OCI-LY3 (cell line): Measurements from ENCODE around the gene E2F6.
A peak's percentile ranks its signal among the peaks of the same experiment; 100 is the strongest.

ENCODE experiments used
- H2AFZ ChIP-seq: fragments of 200-600, 300-600 bp; shearing (Covaris generic); 2 replicates; pipeline ENCODE4 v1.6.0; 2014; ENCODE audit warnings: antibody characterized with exemption, low read depth, low read length
- H3K27ac ChIP-seq: fragments of 200-600, 300-600 bp; sonication (generic); 2 replicates; pipeline ENCODE4 v1.5.1; 2014; ENCODE audit warnings: mild to moderate bottlenecking, low read length, moderate library complexity, mixed read lengths
- H3K27me3 ChIP-seq: fragments of 200-600, 300-600 bp; sonication (generic); 2 replicates; pipeline ENCODE4 v1.6.1; 2014; ENCODE audit warnings: low read depth, low read length, mixed read lengths
- H3K36me3 ChIP-seq: fragments of 200-600, 300-600 bp; sonication (generic); replicated peaks from 2 replicates; pipeline ENCODE3; 2014; ENCODE audit warnings: low read depth, low read length, mixed read lengths
- H3K4me1 ChIP-seq: fragments of 300-600, 200-600 bp; sonication (generic); 2 replicates; pipeline ENCODE4 v1.6.1; 2014; ENCODE audit warnings: low read length, mixed read lengths
- H3K4me2 ChIP-seq: fragments of 200-600, 300-600 bp; sonication (generic); 2 replicates; pipeline ENCODE4 v1.6.1; 2014; ENCODE audit warnings: low read length, mixed read lengths
- H3K4me3 ChIP-seq: fragments of 300-600, 200-600 bp; sonication (generic); 2 replicates; pipeline ENCODE4 v1.5.1; 2014; ENCODE audit warnings: antibody characterized with exemption, mild to moderate bottlenecking, low read length, moderate library complexity
- H3K79me2 ChIP-seq: fragments of 300-600, 200-600 bp; shearing (Covaris generic); 2 replicates; pipeline ENCODE4 v1.6.1; 2014; ENCODE audit warnings: mild to moderate bottlenecking, low read length, mixed read lengths
- H3K9ac ChIP-seq: fragments of 300-600, 200-600 bp; shearing (Covaris generic); 2 replicates; pipeline ENCODE4 v1.6.0; 2014; ENCODE audit warnings: mild to moderate bottlenecking, low read length, moderate library complexity
- H3K9me3 ChIP-seq: fragments of 200-600, 300-600 bp; shearing (Covaris generic); 2 replicates; pipeline ENCODE4 v1.6.1; 2014; ENCODE audit warnings: low read length, mixed read lengths; ENCODE audit not compliant: insufficient read depth
- H4K20me1 ChIP-seq: fragments of 200-600, 300-600 bp; sonication (generic); 2 replicates; pipeline ENCODE4 v1.6.1; 2016; ENCODE audit warnings: low read length, mixed read lengths; ENCODE audit not compliant: insufficient read depth
- EZH2phosphoT487 ChIP-seq: fragments of 200-600 bp; shearing (Covaris generic); IDR thresholded peaks from 2 replicates; pipeline ENCODE4 v1.6.1; 2018; ENCODE audit warnings: antibody characterized with exemption, mixed run types, low read depth
- TF ChIP-seq, protein P1 (sequence below): fragments of 200-600, 300-600 bp; sonication (generic); IDR thresholded peaks from 2 replicates; pipeline ENCODE4 v1.5.1; 2014; ENCODE audit warnings: antibody characterized with exemption, low read length, low read depth

Gene E2F6, protein sequence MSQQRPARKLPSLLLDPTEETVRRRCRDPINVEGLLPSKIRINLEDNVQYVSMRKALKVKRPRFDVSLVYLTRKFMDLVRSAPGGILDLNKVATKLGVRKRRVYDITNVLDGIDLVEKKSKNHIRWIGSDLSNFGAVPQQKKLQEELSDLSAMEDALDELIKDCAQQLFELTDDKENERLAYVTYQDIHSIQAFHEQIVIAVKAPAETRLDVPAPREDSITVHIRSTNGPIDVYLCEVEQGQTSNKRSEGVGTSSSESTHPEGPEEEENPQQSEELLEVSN

DNA sequence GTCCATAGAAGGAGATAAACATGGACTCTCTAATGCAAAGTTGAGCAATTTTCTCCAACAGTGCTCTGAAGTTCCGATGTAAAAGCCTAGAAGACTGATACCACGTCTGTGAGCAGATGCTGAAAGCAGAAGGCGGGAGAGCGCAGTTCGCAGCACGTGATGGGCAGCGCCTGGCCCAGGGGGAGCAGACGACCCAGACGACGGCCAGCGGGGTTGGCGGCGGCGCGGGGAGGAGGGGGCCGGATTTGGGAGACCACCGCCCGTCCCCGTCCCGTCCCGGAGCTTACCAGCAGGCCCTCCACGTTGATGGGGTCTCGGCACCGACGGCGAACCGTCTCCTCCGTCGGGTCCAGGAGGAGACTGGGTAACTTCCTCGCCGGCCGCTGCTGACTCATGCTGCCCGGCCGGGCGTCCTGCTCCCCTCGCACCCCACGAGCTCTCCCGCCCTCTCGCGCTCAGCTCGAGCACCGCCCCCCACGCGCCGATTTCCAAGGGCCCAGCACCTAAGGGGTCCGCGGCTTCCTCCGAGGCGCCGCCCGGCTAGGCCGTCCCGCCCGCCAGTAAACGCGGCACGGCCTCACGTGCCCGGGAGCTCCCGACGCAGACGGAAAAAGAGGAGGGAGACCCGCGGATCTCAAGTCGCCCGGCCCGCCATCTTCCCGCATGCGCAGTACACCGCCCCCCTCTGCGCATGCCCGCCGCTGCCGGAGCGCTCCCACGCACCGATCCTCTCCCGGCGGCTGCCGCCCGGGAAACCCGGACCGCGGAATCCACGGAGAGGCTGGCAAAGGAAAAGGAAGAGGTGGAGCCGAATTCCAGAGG, at the start of gene E2F6:
Gene E2F6, minus strand, starts transcription at position 677 of the 822 bp plus-strand sequence. Its CDS starts 282 bp downstream, at position 395.
- H3K4me3 ChIP-seq = peak within 1 kb of the TSS; percentile 93
- no peaks in the 10 kb centered on the region for H3K9me3 ChIP-seq
- H3K79me2 ChIP-seq = peaks cover 46% of the 10 kb centered on the region
- H3K36me3 ChIP-seq = peaks cover 6% of the 10 kb centered on the region
- peak within 1 kb of the TSS; percentile 48 for H3K27ac ChIP-seq
- 0 out of 2 replicates have a peak, but pooled peaks cover 5% of the 10 kb centered on the region for H4K20me1 ChIP-seq
- peak within 1 kb of the TSS; percentile 97 for H2AFZ ChIP-seq
- peak within 1 kb of the TSS; percentile 74 for H3K9ac ChIP-seq
- peaks cover 10% of the 10 kb centered on the region; the same call in 1 of the 2 replicates for H3K4me1 ChIP-seq
- H3K27me3 ChIP-seq = no peaks in the 10 kb centered on the region
- peak within 1 kb of the TSS; percentile 80 for H3K4me2 ChIP-seq
- TF ChIP-seq EZH2phosphoT487 = no peak
- TF ChIP-seq, protein P1, sequence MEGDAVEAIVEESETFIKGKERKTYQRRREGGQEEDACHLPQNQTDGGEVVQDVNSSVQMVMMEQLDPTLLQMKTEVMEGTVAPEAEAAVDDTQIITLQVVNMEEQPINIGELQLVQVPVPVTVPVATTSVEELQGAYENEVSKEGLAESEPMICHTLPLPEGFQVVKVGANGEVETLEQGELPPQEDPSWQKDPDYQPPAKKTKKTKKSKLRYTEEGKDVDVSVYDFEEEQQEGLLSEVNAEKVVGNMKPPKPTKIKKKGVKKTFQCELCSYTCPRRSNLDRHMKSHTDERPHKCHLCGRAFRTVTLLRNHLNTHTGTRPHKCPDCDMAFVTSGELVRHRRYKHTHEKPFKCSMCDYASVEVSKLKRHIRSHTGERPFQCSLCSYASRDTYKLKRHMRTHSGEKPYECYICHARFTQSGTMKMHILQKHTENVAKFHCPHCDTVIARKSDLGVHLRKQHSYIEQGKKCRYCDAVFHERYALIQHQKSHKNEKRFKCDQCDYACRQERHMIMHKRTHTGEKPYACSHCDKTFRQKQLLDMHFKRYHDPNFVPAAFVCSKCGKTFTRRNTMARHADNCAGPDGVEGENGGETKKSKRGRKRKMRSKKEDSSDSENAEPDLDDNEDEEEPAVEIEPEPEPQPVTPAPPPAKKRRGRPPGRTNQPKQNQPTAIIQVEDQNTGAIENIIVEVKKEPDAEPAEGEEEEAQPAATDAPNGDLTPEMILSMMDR = no peak

DNA sequence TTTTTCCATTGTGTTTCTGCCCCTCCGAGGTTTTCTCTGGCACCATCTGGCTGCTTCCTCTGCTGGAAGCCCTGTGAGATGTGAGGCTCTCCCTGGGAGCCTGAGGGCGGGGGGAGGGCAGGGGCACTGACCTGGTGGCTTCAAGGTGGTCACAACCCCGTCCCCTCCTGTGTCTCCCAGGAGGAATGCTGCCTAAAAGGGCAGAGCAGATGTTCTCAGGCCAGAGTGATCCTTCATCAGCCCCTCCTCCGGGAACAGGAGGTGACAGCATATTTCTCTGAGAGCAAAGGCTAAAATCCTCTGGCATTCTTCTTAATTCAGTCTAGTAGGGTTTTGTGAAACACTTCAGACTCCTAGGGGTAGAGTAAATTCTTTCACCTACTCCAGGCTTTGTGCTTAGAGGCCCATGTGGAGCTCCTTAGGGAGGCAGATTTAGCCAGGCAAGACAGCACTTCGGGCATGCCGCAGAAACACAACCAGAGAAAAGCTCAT, 49.6 kb upstream of the E2F6 start:
- no peak overlapping the region for H3K27ac ChIP-seq

DNA sequence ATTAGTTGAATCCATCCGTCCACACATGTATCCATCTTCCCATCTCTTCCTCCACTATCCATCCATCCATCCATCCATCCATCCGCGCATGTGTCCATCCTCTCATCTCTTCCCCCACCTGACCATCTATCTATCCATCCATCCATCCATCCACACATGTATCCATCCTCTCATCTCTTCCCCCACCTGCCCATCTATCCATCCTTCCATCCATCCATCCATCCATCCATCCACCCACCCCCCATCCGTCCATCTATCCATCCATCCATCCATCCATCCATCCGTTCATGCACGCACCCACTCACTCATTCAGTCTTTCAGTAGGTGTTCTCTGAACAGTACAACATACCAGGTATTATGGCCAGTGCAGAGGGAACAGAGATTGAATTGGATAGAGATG, 48.9 kb upstream of the E2F6 start:
- Histone ChIP-seq H4K20me1 (no peaks in the 10 kb centered on the region), H3K27ac (no peak overlapping the region), H3K27me3 (0 out of 2 replicates have a peak, but pooled peaks cover 4% of the 10 kb centered on the region), H3K79me2 (no peaks in the 10 kb centered on the region), H3K9ac (no peak overlapping the region), H3K4me2 (no peak overlapping the region), H3K4me1 (no peaks in the 10 kb centered on the region), H3K9me3 (no peaks in the 10 kb centered on the region), H3K4me3 (no peak overlapping the region), H3K36me3 (no peaks in the 10 kb centered on the region), H2AFZ (no peak overlapping the region)
- TF ChIP-seq, protein P1 = no peak
- no peak for TF ChIP-seq EZH2phosphoT487

More for the DNA sequence above, 49.6 kb upstream of the E2F6 start:
- Histone ChIP-seq H3K9ac (no peak overlapping the region), H3K79me2 (no peaks in the 10 kb centered on the region), H3K27me3 (0 out of 2 replicates have a peak, but pooled peaks cover 4% of the 10 kb centered on the region), H3K36me3 (no peaks in the 10 kb centered on the region), H3K4me2 (no peak overlapping the region), H3K4me3 (no peak overlapping the region), H3K4me1 (no peaks in the 10 kb centered on the region), H2AFZ (no peak overlapping the region), H3K9me3 (no peaks in the 10 kb centered on the region), H4K20me1 (no peaks in the 10 kb centered on the region)
- TF ChIP-seq EZH2phosphoT487 = no peak
- TF ChIP-seq, protein P1 = no peak
